HUDEP-2 (cell line): ENCODE measurements around the gene CRABP2.

Experiments
- DNase-seq, 76 experiments: peaks; one replicate each; lab custom pipeline; 2025; ENCODE audit not compliant: unreplicated experiment in 76 of 76; lab: John Stamatoyannopoulos, UW

CRABP2 gene

DNA sequence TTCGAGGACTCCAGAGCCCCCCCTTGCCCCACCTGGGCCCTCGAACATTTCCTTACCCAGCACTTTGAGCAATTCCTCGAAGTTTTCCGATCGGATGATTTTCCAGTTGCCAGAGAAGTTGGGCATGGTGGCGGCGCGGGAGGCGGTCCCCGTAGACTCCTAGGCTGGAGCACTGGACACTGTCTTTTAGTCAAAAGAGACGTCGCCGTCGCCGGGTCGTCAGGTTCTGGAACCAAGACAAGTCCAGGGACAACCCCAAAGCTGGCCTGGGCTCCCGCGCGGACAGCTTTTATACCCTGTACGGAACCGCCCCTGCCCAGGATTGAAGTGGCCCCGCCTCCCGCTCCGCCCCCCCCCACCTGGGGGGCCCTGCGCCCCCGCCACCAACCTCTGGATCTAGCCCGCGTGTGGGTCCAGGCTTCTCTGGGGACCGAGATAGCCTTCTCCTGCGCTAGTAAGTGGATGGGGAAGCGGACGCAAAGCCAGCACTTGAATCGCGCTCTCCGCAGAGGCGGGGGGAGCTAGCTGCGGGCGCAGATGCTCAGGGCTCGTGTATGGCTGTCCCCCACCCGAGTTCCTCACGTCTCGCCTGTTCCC is at the start of gene CRABP2:
CRABP2 (minus strand) TSS at position 263 of the 597 bp plus-strand sequence; CDS start at position 126, 137 bp downstream.
- no peak for DNase-seq

- no peak for DNase-seq
These were observed 48.8 kb upstream of the CRABP2 start for GRCh38 chr1:156754219-156754618.

DNA sequence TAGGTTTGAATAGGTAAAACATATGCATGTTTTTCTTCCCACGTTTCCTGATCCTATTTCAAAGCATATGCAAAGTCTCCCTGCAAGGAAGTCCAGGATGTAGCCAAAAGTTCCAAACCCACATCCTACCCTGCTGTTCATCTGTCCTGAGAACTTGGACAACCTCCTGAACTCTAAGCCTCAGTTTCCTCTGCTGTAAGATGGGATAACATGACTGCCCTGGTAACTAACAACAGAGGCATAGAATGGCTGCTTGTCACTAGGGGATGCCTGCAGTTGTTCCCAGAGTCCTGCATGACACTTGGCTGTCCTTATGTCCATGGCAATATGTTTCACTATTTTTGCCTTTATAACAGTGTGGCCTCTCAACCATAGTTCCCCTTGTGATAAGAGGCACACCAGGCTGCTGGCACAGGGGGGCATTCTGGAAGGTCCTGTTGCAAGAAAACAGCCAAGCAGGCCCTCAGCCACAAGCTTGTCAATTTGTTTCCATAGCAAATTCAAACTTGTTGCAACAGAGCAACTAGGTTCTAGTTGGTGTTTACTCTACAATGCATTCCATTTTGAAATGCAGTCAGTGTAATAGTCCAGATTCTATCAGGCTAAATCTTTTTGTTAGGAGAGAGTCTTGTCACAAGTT is 47.6 kb upstream of the CRABP2 start:
- peak in 2 of 76 experiments; percentile 10 to 12 for DNase-seq

DNA sequence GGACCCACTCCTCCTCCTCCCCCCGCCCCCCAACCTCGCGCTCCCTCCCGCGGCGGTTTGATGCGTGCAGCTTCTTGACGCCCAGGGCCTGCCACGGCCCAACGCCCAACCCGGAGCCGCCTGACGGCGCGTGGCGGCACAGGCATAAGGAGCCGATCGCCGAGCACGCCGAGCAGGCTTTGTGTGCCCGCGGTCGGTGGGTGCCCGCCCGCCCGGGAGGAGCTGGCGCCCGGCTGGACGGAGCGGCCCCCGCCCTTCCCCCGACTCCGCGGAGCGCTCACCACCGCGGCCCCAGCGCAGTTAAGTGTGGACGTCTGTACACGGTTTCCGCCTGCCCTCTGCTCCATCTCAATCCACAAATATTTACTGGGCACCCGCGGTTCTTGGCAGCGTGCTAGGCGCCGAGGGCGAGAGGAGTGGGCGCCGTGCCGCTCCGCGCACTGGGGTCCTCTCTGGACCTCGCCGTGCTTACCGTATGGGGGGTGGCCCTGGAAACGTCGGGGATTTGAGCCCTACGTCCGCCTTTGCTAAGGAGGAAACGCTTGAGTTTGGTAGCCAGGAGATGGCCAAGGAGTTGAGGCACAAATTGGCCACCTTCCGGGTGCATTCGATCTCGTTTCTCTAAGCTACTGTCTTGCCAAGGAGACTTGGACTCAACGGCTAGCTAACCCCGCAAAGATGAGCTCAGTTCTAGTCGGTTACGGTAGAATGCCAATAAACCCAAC is 46.5 kb upstream of the CRABP2 start:
- DNase-seq, result peak in 74 of 76 experiments; percentile 56 to 98 (median 95)

- no peak for DNase-seq
These were observed 46.0 kb upstream of the CRABP2 start, which contains the start of gene HDGF for GRCh38 chr1:156751451-156751756. Gene HDGF (minus strand): TSS chr1:156751675. CDS start chr1:156751429, 246 bp downstream.

DNA sequence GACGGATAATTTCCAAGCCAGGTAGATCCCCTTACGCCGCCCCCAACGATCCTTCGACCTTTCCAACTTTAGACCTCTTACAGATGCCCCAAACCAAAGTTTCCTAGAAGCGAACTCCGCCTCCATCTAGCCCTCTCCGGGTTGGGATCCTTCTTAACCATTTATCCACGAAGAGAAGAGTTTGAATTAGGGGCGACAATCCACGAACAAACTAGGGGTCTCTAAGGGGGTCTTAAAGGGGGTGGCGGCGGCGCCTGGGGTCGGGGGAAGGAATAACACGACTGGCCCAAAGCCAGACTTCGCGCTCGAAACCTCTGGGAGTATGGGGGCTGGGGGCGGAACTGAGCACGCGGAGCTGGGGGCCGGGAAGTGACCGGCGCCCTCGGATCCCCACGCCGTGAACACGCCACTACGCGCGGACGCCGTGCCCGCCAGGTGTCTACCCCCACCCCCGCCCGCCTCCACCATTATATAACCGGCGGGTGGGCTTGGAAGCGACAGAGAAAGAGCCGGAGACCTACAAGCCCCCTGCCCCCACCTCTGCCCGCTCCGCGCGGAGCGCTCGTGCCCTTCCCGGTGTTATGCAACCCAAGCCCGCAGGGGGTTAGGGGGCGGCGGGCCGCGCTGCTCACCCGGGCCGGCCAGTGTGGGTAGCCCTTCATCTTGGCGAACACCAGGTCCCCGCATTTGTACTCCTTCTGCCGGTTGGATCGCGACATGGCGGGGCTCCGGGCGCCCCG is 45.5 kb upstream of the CRABP2 start:
- peak in 7 of 76 experiments; percentile 6 to 47 (median 23) for DNase-seq

GRCh38 chr1:156750191-156750672 is 44.8 kb upstream of the CRABP2 start:
- DNase-seq, result peak in 51 of 76 experiments; percentile 12 to 75 (median 45)

DNA sequence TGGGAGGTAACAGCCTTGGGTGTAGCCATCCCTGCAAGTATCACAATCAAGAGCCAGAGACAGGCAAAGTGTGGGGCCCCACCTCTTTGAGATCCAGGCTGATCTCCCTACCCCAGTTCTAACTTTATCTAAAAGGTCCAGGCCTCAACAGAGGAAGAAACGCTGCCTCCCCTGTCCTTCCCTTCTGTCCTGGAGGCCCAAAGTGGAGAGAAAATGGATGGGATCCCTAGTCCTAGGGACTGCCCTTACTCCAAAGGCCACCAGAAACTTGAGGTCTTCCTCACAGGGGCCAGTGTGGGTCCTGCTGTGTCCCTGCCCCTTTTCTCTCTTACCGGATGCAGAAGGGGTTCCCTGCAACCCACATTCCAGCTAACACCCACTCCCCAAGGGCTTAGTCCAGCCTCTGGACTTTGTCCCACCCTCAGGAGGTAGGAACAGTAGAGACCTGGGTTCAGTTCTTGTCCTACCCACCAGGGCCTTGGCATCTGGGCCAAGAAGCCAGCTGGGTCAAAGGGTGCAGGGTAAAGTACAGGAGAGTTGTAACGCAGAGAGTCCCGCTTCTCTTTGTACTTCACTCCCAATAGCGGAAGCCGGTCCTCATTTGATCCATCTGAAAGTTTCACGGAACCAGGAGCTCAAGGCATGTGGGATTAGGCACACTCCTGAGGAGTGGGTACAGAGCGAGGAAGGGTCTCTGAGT is 44.2 kb upstream of the CRABP2 start:
- DNase-seq, result peak in 60 of 76 experiments; percentile 9 to 75 (median 47)

DNA sequence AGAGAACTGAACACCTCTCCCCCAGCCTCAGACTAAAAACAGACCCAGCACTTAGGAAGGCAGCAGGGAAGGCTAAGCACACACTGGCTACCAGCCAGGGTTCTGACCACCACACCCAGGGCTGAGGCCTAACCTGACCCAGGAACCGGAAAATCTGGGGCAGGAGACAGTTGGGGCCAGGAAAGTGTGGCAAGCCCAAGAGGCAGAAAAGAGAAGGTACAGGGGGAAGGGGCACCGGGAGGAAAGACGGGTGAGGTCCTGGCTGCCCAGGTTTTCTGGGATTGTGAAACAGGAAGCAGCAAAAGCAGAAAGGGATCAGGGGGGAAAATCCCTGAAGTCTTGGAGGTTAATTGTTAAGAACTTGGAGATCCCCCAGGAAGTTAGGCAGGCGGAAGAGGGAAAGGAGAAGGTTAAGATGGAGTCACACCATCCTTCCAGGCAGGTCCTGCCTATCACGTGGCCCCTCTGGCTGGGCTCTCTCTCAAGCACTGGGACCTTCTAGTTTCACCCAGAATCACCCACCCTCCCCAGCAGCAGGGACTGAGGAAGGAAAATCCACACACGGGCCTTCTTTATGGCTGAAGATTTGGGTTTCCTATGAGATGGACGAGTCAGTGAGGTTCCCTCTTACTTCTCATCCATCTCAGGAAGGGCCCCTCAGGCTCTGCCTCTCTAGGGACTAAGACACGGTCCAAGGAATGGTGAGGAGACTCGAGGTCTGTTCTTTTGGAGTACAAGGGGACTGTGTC is 43.5 kb upstream of the CRABP2 start:
- DNase-seq, result peak in 60 of 76 experiments; percentile 15 to 75 (median 44)

GRCh38 chr1:156747742-156748669 is 42.6 kb upstream of the CRABP2 start:
- DNase-seq, result no peak

DNA sequence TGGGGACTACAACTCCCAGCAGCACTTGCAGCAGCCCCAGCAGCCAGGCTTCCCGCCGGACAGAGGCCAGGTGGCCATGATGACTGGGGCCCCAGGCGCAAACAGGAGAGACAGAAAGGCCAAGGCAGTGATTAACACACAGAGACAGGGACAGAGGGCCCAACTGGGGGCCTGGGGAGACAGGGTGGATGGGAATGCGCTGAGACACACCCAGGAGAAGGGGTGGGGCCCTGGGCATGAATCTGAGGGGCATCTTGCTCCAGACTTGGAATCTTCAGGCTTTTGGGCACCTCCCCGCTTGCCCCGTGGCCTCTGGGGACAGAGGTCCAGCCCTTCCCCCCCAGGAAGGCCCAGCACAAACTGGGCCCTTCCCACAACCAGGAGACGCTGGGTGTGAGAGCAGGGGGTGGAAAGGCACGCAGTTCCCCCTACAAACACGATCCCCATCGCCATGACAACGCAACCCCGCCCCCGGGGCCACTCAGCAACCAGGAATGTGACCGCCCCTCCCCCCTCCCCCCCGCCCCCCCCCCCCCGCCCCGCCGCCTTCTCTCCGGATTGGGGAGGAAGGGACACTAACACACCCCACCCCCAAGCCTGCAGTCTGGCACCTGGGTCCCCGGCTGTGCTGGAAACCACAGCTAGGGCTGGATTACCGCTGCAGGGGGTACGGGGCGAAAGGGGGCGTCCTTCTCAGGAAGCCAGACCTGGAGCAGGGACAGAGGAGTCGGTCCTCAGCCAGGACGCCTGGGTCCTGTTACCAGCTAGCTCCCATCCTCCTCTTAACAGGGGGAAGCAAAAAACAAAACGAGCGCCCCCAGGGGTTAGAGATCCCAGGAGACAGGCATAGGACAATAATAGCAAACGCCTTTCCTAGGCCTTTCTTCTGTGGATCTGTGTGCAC is 41.6 kb upstream of the CRABP2 start:
- peak in 51 of 76 experiments; percentile 16 to 76 (median 52) for DNase-seq

DNA sequence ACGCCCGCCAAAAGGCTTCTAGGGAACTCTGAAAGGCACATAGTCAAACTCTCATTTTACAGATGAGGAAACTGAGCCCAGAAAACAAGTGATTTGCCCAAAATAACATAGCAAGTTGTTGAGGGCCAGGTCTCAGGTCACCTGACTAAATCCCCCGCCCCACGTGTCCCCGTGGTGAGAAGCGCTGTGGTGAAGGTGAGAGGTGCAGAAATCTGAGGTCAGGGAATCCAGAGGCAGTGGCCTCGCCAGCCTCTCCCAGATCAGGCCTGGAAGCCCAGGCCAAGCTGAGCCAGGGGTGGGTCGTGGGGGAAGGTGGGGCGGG is 41.0 kb upstream of the CRABP2 start:
- DNase-seq, result peak in 1 of 76 experiments; percentile 14

- DNase-seq, result no peak
These were observed 40.5 kb upstream of the CRABP2 start for GRCh38 chr1:156745881-156746280.

DNA sequence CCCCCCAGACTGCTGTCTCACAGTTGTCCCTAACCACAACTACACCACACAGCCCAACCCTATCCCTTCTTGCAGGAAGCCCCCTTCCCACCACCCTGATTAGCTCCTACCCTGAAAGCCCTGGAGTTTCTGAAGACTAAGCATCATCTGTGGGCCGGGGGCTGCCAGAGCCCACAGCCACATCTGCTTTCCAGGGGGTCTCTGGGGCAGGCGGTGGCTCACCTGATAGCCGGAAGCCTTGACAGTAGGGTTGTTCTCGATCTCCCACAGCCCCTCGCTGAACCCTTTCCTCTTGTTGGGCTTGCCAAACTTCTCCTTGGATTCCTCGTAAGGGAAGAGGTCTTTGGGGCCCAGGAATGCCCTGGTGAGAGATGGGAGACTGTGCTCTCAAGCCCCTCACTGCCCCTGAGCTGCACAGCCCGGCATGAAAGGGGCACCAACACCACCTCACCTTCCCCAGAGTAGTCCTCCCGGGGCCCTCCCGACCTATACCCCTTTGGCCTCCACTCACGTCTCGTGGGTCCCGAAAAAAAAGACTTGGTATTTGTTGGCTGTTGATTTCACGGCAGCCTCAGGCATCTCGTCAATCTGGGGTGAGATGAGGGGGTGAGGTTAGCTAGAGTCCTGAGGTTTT is 39.5 kb upstream of the CRABP2 start:
- DNase-seq, result no peak

- no peak for DNase-seq
These were observed 39.0 kb upstream of the CRABP2 start for GRCh38 chr1:156744344-156744743.

- DNase-seq, result no peak
These were observed 38.3 kb upstream of the CRABP2 start for GRCh38 chr1:156743367-156744302.
